GM20000 (cell line): Measurements from ENCODE around the gene BPI.
"Not testable (repeated sequence)": the region's sequence is repeated elsewhere in the genome, so short reads cannot be mapped to it uniquely, and the experiment has no call there.

Source experiments
- DNase-seq: peaks from one replicate; pipeline ENCODE4 v3.0.0; 2012; ENCODE audit warnings: low spot score
- TF ChIP-seq, protein P1 (sequence below): IDR thresholded peaks from 2 replicates; pipeline ENCODE4 v1.5.1; 2012; ENCODE audit warnings: mild to moderate bottlenecking, control low read depth; ENCODE audit errors: extremely low read depth, missing control alignments

BPI gene

GRCh38 chr20:38313676-38314075 lies 9.7 kb downstream of the BPI start:
- no peak for DNase-seq
- TF ChIP-seq, protein P1, sequence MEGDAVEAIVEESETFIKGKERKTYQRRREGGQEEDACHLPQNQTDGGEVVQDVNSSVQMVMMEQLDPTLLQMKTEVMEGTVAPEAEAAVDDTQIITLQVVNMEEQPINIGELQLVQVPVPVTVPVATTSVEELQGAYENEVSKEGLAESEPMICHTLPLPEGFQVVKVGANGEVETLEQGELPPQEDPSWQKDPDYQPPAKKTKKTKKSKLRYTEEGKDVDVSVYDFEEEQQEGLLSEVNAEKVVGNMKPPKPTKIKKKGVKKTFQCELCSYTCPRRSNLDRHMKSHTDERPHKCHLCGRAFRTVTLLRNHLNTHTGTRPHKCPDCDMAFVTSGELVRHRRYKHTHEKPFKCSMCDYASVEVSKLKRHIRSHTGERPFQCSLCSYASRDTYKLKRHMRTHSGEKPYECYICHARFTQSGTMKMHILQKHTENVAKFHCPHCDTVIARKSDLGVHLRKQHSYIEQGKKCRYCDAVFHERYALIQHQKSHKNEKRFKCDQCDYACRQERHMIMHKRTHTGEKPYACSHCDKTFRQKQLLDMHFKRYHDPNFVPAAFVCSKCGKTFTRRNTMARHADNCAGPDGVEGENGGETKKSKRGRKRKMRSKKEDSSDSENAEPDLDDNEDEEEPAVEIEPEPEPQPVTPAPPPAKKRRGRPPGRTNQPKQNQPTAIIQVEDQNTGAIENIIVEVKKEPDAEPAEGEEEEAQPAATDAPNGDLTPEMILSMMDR = no peak

DNA sequence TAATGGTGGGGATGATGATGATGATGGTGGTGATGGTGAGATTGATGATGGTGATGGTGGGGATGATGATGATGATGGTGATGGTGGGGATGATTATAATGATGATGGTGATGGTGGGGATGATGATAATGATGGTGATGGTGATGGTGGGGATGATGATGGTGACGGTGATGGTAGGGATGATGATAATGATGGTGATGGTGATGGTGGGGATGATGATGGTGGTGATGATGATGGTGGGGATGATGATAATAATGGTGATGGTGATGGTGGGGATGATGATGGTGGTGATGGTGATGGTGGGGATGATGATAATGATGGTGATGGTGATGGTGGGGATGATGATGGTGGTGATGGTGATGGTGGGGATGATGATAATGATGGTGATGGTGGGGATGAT lies 10.4 kb downstream of the BPI start:
- DNase-seq = not testable (repeated sequence)

DNA sequence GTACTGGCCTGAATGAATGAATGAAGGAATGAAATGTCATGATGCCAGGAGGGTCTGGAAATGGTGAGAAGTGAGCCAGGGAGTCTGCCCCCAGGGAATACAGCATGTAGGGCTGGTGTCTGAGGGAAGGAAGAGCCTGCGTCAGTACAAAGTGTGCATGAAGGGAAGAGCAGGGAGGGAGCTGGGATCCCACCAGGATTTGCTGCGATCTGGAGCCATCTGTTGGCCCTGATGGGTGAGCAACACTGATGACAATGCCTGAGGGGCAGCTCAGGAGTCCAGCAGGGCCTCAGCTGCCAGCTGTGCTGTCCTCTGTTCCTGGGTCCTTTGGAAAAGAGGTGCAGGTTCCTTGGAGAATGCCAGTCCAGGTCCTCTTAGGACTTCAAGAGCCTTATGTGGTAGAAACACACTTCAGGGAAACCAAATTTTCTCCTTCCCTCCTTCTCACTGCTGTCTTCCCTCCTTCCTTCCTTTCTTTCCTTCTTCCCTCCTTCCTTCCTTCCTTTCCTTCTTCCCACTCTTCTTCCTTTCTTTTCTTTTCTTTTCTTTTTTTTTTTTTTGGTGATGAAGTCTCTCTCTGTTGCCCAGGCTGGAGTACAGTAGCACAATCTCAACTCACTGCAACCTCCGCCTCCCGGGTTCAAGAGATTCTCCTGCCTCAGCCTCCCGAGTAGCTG lies 11.5 kb downstream of the BPI start:
- no peak for DNase-seq
- TF ChIP-seq, protein P1 = no peak

GRCh38 chr20:38316341-38316740 lies 12.4 kb downstream of the BPI start:
- TF ChIP-seq, protein P1 = no peak
- DNase-seq = no peak

DNA sequence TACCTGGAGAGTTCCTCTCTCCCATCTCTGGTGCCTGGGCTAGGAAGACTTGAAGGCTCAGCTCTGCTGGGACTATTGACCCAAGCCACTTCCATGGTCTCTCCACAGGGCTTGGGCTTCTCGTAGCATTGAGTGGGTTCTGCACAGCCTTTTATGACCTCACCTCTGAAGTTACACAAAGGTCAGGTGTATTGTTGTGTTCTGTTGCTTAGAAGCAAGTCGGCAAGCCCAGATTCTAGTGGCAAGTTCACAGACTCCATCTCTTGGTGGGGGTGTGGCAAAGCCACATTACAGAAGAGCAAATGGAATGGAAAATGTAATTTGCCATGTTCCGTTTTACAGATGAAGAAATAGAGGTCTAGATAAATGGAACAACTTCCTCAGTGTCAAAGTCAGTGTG lies 13.5 kb downstream of the BPI start:
- no peak for DNase-seq
- TF ChIP-seq, protein P1 = no peak

DNA sequence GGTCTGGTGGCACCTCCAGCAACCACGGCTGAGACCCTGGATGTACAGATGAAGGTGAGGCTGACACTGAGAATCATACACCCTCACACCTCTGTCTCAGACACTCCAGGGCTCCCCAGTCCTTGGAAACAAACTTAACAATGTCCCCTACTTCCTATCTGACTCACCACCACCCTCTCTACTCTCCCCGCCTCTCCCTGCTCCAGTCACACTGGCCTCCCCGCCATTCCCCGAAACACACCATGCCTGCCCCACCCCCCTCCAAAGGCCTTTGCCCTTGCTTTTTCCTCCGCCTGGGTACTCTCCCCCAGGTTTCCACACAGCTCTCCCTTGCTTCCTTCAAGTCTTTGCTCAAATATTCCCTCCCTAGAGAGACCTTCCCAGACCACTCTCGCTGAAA lies 16.3 kb downstream of the BPI start:
- no peak for DNase-seq
- TF ChIP-seq, protein P1 = no peak

- no peak for DNase-seq
- TF ChIP-seq, protein P1 = no peak
These were observed 18.1 kb downstream of the BPI start for GRCh38 chr20:38321959-38322598.

DNA sequence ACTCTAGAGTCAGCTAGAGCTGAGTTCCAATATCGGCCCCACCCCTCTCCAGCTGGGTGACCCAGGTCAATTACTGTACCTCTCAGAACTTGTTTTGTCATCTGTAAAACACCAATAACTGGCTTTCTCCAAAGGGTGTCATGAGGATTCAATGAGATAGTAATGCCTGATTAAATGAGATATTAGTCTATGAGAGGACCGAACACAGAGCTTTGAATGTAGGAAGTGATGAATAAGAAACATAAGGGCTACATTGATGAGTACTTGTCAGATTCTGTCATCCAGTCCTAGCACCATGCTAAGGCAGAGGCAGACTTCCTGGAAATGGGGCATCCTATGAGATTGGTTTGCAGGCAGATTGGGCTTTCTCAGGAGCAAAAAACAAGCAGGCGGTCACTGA lies 20.2 kb downstream of the BPI start:
- TF ChIP-seq, protein P1 = no peak
- DNase-seq = no peak
